Panc1 (cell line): ENCODE measurements around the gene NECTIN1. TPM values are rescaled to one million over a fixed set of nuclear protein-coding genes. Genes with fewer than 3 reads are reported as not detected.

Experiments used
- ATAC-seq: fragments of 200-7000 bp; cut with Tn5 transposase; 2 replicates; pipeline ENCODE4 v1.9.1; 2020; ENCODE audit warnings: mild to moderate bottlenecking, moderate library complexity
- BruUV-seq: library from RNA; stranded (reverse); fragments of 400-500 nt; replicated peaks from 2 replicates; lab custom pipeline; 2021; lab: Mats Ljungman, UMichigan
- CTCF ChIA-PET: fragments of 300-600 bp; sonication (Branson Sonifier 250); formaldehyde crosslinking; loops from one replicate; lab custom pipeline; 2022; ENCODE audit warnings: antibody characterized with exemption; lab: Charles Lee
- POLR2A ChIA-PET: fragments of 300-600 bp; sonication (Branson Sonifier 250); formaldehyde crosslinking; loops from one replicate; lab custom pipeline; 2022; ENCODE audit warnings: antibody characterized with exemption; lab: Charles Lee
- DNase-seq: peaks from one replicate; pipeline ENCODE4 v3.0.0-alpha.2; 2010; ENCODE audit warnings: low read depth, low spot score
- H3K27ac ChIP-seq: 2 replicates; pipeline ENCODE4 v1.5.1; 2011; ENCODE audit warnings: mild to moderate bottlenecking, low read length, inconsistent platforms
- H3K27me3 ChIP-seq: fragments of 200-500 bp; sonication (Bioruptor generic); 2 replicates; pipeline ENCODE4 v1.6.0; 2014; ENCODE audit warnings: low read length, inconsistent platforms; ENCODE audit not compliant: control insufficient read depth, insufficient read depth
- H3K36me3 ChIP-seq: fragments of 200-500 bp; sonication (Bioruptor generic); 2 replicates; pipeline ENCODE4 v1.5.1; 2014; ENCODE audit warnings: inconsistent platforms, mild to moderate bottlenecking, low read length, moderate library complexity; ENCODE audit not compliant: control insufficient read depth, insufficient read depth
- H3K4me1 ChIP-seq: 2 replicates; pipeline ENCODE4 v1.5.1; 2011; ENCODE audit warnings: inconsistent platforms, mild to moderate bottlenecking, low read length, moderate library complexity; ENCODE audit not compliant: control insufficient read depth, insufficient read depth
- H3K4me3 ChIP-seq, 2 experiments: 2 replicates each; pipeline ENCODE4 v1.5.1; 2011 to 2012; ENCODE audit warnings: low read depth in 2 of 2, low read length in 2 of 2, mild to moderate bottlenecking in 2 of 2, inconsistent platforms in 1 of 2, moderate library complexity in 1 of 2
- H3K9me3 ChIP-seq: fragments of 200-500 bp; sonication (Bioruptor generic); 2 replicates; pipeline ENCODE4 v1.5.1; 2014; ENCODE audit warnings: low read depth, mild to moderate bottlenecking, inconsistent platforms, low read length, moderate library complexity; ENCODE audit not compliant: control insufficient read depth, insufficient read depth
- POLR2AphosphoS5 ChIP-seq: IDR thresholded peaks from 2 replicates; pipeline ENCODE4 v1.6.1; 2012; ENCODE audit warnings: mild to moderate bottlenecking, low read depth, low read length, moderate library complexity
- REST ChIP-seq, 2 experiments: IDR thresholded peaks; 2 replicates each; pipeline ENCODE4 v1.6.1; 2011 to 2012; ENCODE audit warnings: low read depth in 2 of 2, control low read depth in 1 of 2, low read length in 1 of 2, mild to moderate bottlenecking in 1 of 2, moderate library complexity in 1 of 2; ENCODE audit not compliant: insufficient read depth in 1 of 2
- SIN3A ChIP-seq: IDR thresholded peaks from 2 replicates; pipeline ENCODE4 v1.6.1; 2012; ENCODE audit warnings: low read depth, mild to moderate bottlenecking, low read length, moderate library complexity, borderline replicate concordance; ENCODE audit not compliant: insufficient read depth
- TCF7L2 ChIP-seq: IDR thresholded peaks from 2 replicates; pipeline ENCODE4 v1.6.1; 2011; ENCODE audit warnings: mild to moderate bottlenecking, low read depth, low read length, inconsistent platforms
- in situ Hi-C: cut with HindIII; loops from 2 replicates; pipeline ENCODE4 v1.10.0; 2016; ENCODE audit warnings: low sequenced_read_pairs, low pct_unique_long_range_greater_than_20kb
- intact Hi-C: fragments of 100-400 bp; cut with micrococcal nuclease; formaldehyde crosslinking; loops from one replicate; pipeline ENCODE4 v1.10.0; 2022; ENCODE audit not compliant: unreplicated experiment
- total RNA-seq: library from RNA; stranded (reverse); gene quantifications from one replicate; pipeline ENCODE4 v1.2.1, GENCODE V29; 2021; ENCODE audit not compliant: unreplicated experiment
- TF ChIP-seq, protein P1 (sequence below): fragments of 450-650 bp; IDR thresholded peaks from 2 replicates; pipeline ENCODE4 v1.5.1; 2017; ENCODE audit warnings: mild to moderate bottlenecking

Gene NECTIN1
- total RNA-seq, 1 experiment from 2014 or later, result 14.6 TPM

DNA sequence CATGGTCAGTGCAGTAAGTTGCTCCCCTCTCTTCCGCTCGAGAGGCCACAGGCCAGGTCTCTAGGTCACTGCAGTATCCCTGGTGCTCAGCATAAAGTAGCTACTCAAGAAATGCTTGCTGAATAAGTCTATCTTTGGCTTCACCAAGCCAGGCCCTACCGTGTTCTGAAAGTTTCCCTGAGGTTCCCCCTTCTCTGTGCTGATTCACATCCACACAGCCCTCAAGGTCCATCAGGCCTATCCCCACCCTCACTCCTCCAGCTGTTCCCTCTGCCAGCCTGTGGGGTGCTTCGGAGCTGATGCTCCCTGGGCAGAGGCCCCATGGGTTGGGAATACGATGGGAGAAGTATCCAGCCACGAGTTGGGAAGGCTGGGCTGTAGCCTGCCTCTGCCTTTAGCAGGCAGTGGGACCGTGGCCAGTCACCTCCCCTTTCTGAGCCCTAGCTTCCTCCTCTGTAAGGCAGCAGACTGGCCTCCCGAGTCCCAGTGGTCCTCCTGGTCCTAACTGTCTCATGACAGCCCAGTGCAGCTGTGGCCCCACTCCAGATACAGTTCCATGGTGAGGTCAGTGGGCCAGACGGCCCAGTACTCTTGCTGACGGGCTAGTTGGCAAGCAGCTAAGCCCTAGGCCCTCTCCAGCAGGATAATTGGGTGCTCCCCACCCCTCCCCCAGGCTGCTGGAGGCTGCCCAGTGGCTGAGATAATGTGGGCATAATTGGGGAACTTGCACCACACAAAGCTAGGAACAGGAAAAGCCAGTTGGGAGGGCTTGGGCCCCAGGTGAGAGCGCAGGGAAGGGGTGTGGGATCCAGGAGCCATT, 48.2 kb downstream of the NECTIN1 start:
- H3K27ac ChIP-seq, result no peak overlapping the region
- TF ChIP-seq SIN3A, result no peak
- TF ChIP-seq TCF7L2, result no peak
- TF ChIP-seq REST (IDR thresholded peaks at IDR 0.05; ENCODE audit: insufficient read depth in 1 of 2, low read depth in 2 of 2, low read length in 1 of 2), result no peak
- no peak for TF ChIP-seq POLR2AphosphoS5
- TF ChIP-seq, protein P1, sequence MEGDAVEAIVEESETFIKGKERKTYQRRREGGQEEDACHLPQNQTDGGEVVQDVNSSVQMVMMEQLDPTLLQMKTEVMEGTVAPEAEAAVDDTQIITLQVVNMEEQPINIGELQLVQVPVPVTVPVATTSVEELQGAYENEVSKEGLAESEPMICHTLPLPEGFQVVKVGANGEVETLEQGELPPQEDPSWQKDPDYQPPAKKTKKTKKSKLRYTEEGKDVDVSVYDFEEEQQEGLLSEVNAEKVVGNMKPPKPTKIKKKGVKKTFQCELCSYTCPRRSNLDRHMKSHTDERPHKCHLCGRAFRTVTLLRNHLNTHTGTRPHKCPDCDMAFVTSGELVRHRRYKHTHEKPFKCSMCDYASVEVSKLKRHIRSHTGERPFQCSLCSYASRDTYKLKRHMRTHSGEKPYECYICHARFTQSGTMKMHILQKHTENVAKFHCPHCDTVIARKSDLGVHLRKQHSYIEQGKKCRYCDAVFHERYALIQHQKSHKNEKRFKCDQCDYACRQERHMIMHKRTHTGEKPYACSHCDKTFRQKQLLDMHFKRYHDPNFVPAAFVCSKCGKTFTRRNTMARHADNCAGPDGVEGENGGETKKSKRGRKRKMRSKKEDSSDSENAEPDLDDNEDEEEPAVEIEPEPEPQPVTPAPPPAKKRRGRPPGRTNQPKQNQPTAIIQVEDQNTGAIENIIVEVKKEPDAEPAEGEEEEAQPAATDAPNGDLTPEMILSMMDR, result no peak
- BruUV-seq, result no TSS peak
- DNase-seq (no peak), ATAC-seq (no peak)
- CTCF ChIA-PET, result interaction anchor here (0.6 to 0.7 kb wide), 2 partner anchors 11 to 48 kb away, joined by 3 read pairs; partner anchors contain the start of gene NECTIN1
- intact Hi-C loops (no loop called here), in situ Hi-C loops (no loop called here)
- H3K27me3 ChIP-seq, result no peaks in the 10 kb centered on the region
- H3K4me3 ChIP-seq, result no peak overlapping the region
- POLR2A ChIA-PET, result no interaction called here
- H3K36me3 ChIP-seq, result no peaks in the 10 kb centered on the region
- no peaks in the 10 kb centered on the region for H3K4me1 ChIP-seq
- no peaks in the 10 kb centered on the region; the same call in 1 of the 2 replicates for H3K9me3 ChIP-seq

DNA sequence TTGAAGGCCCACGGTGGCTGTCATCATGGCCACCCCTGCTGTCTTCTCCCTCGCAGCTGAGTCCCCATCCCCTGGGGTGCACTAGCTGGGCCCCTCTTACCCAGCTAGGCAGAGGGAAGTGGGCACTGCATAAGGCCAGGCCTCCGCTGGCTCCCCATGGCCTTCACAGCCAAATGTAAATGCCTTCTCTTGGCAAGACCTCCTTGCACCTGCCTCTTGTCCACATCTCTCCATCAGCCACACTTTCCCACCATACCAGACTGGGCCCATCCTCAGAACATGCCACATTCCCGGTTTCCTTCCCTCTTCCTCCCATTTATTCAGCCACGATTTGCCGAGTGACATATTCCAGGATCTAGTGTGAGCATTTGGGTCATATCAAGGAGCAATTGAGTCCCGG, 49.7 kb downstream of the NECTIN1 start:
- ATAC-seq (no peak), DNase-seq (no peak)
- ChIA-PET POLR2A (no interaction called here), CTCF (no interaction called here)
- Histone ChIP-seq H3K27me3 (no peaks in the 10 kb centered on the region), H3K4me3 (no peak overlapping the region), H3K9me3 (no peaks in the 10 kb centered on the region; the same call in 1 of the 2 replicates), H3K27ac (no peak overlapping the region), H3K4me1 (no peaks in the 10 kb centered on the region), H3K36me3 (no peaks in the 10 kb centered on the region)
- BruUV-seq, result no TSS peak
- no peak for TF ChIP-seq POLR2AphosphoS5
- TF ChIP-seq, protein P1, result no peak
- TF ChIP-seq REST (IDR thresholded peaks at IDR 0.05; ENCODE audit: insufficient read depth in 1 of 2, low read depth in 2 of 2, low read length in 1 of 2), result no peak
- TF ChIP-seq TCF7L2, result no peak
- TF ChIP-seq SIN3A, result no peak
- in situ Hi-C loops, result no loop called here
- intact Hi-C loops, result no loop called here
